NT2/D1 (cell line): ENCODE measurements around the gene TMEM54.

Experiments used
- DNase-seq: peaks from one replicate; pipeline ENCODE4 v3.0.0-alpha.2; 2011; ENCODE audit warnings: low read depth, low spot score
- H3K27me3 ChIP-seq: 2 replicates; pipeline ENCODE4 v1.6.0; 2011; ENCODE audit warnings: mild to moderate bottlenecking; ENCODE audit not compliant: insufficient read length, insufficient read depth
- H3K36me3 ChIP-seq: 2 replicates; pipeline ENCODE4 v1.6.1; 2011; ENCODE audit warnings: mild to moderate bottlenecking, low read length, mixed read lengths; ENCODE audit not compliant: insufficient read depth, insufficient read length
- H3K4me1 ChIP-seq: 2 replicates; pipeline ENCODE4 v1.5.1; 2011; ENCODE audit not compliant: insufficient read depth, insufficient read length
- H3K4me3 ChIP-seq: 2 replicates; pipeline ENCODE4 v1.5.1; 2011; ENCODE audit warnings: low read depth; ENCODE audit not compliant: insufficient read length
- H3K9ac ChIP-seq: 2 replicates; pipeline ENCODE4 v1.6.0; 2011; ENCODE audit warnings: low read depth; ENCODE audit not compliant: insufficient read length
- H3K9me3 ChIP-seq: 2 replicates; pipeline ENCODE4 v1.5.1; 2011; ENCODE audit warnings: mild to moderate bottlenecking, low read length; ENCODE audit not compliant: insufficient read depth
- SUZ12 ChIP-seq: IDR thresholded peaks from 2 replicates; pipeline ENCODE4 v1.6.1; 2011; ENCODE audit not compliant: insufficient read length, insufficient read depth; ENCODE audit errors: extremely low read depth
- YY1 ChIP-seq: IDR thresholded peaks from 2 replicates; pipeline ENCODE4 v1.6.1; 2011; ENCODE audit not compliant: insufficient read length, insufficient read depth
- ZNF274 ChIP-seq: IDR thresholded peaks from 2 replicates; pipeline ENCODE4 v1.6.1; 2011; ENCODE audit warnings: mild to moderate bottlenecking, low read depth, low read length

TMEM54 gene

GRCh38 chr1:32939655-32940371, 38.6 kb upstream of the TMEM54 start:
- Histone ChIP-seq H3K4me3 (no peak overlapping the region), H3K4me1 (peaks cover 4% of the 10 kb centered on the region), H3K9me3 (no peaks in the 10 kb centered on the region), H3K36me3 (peaks cover 72% of the 10 kb centered on the region), H3K9ac (no peak overlapping the region), H3K27me3 (no peaks in the 10 kb centered on the region)
- no peak for TF ChIP-seq SUZ12
- no peak for TF ChIP-seq ZNF274
- no peak for TF ChIP-seq YY1
- no peak for DNase-seq

GRCh38 chr1:32937061-32937460, 35.9 kb upstream of the TMEM54 start:
- no peaks in the 10 kb centered on the region for H3K9me3 ChIP-seq
- TF ChIP-seq ZNF274 (no peak), YY1 (no peak), SUZ12 (no peak)
- no peak overlapping the region for H3K9ac ChIP-seq
- H3K36me3 ChIP-seq, result peaks cover 49% of the 10 kb centered on the region
- H3K4me1 ChIP-seq, result peaks cover under 1% of the 10 kb centered on the region
- H3K27me3 ChIP-seq, result no peaks in the 10 kb centered on the region
- no peak overlapping the region for H3K4me3 ChIP-seq
- DNase-seq, result no peak

- H3K4me1 ChIP-seq, result no peaks in the 10 kb centered on the region
- no peak overlapping the region for H3K4me3 ChIP-seq
- TF ChIP-seq SUZ12, result no peak
- TF ChIP-seq ZNF274, result no peak
- TF ChIP-seq YY1, result no peak
- H3K27me3 ChIP-seq, result no peaks in the 10 kb centered on the region
- DNase-seq, result no peak
- no peaks in the 10 kb centered on the region for H3K9me3 ChIP-seq
- no peak overlapping the region for H3K9ac ChIP-seq
- peaks cover 29% of the 10 kb centered on the region for H3K36me3 ChIP-seq
These were observed 33.3 kb upstream of the TMEM54 start for GRCh38 chr1:32934535-32934934.

- H3K4me3 ChIP-seq, result no peak overlapping the region
- TF ChIP-seq YY1, result no peak
- no peak for TF ChIP-seq SUZ12
- no peak for TF ChIP-seq ZNF274
- peaks cover 29% of the 10 kb centered on the region for H3K36me3 ChIP-seq
- DNase-seq, result no peak
- no peaks in the 10 kb centered on the region for H3K4me1 ChIP-seq
- no peaks in the 10 kb centered on the region for H3K9me3 ChIP-seq
- no peaks in the 10 kb centered on the region for H3K27me3 ChIP-seq
- peak overlapping the region; percentile 21 for H3K9ac ChIP-seq
These were observed 32.6 kb upstream of the TMEM54 start for GRCh38 chr1:32933742-32934322.

- no peak overlapping the region for H3K9ac ChIP-seq
- TF ChIP-seq ZNF274 (no peak), SUZ12 (no peak), YY1 (no peak)
These were observed 30.6 kb upstream of the TMEM54 start for GRCh38 chr1:32931760-32932159.

GRCh38 chr1:32929366-32929765, 28.2 kb upstream of the TMEM54 start:
- H3K27me3 ChIP-seq, result peaks cover 36% of the 10 kb centered on the region
- DNase-seq, result no peak
- H3K9ac ChIP-seq, result no peak overlapping the region
- no peaks in the 10 kb centered on the region for H3K36me3 ChIP-seq
- no peak overlapping the region for H3K4me3 ChIP-seq
- peaks cover 7% of the 10 kb centered on the region; the same call in 1 of the 2 replicates for H3K9me3 ChIP-seq
- H3K4me1 ChIP-seq, result no peaks in the 10 kb centered on the region
- TF ChIP-seq YY1, result no peak
- no peak for TF ChIP-seq ZNF274
- TF ChIP-seq SUZ12, result no peak

More at GRCh38 chr1:32931760-32932159, 30.6 kb upstream of the TMEM54 start:
- no peaks in the 10 kb centered on the region for H3K4me1 ChIP-seq
- H3K9me3 ChIP-seq, result peaks cover 7% of the 10 kb centered on the region; the same call in 1 of the 2 replicates
- H3K36me3 ChIP-seq, result peaks cover 15% of the 10 kb centered on the region
- no peak for DNase-seq
- H3K4me3 ChIP-seq, result no peak overlapping the region
- peaks cover 19% of the 10 kb centered on the region for H3K27me3 ChIP-seq

GRCh38 chr1:32928715-32929114, 27.5 kb upstream of the TMEM54 start:
- Histone ChIP-seq H3K9me3 (peaks cover 7% of the 10 kb centered on the region; the same call in 1 of the 2 replicates), H3K9ac (no peak overlapping the region), H3K4me1 (no peaks in the 10 kb centered on the region), H3K4me3 (no peak overlapping the region), H3K36me3 (no peaks in the 10 kb centered on the region), H3K27me3 (peaks cover 42% of the 10 kb centered on the region)
- no peak for DNase-seq
- TF ChIP-seq SUZ12 (no peak), YY1 (no peak), ZNF274 (no peak)
